Uterus (tissue), 2 donors: ENCODE data around the gene EPS8L2.

Experiments used
- CTCF ChIP-seq, 4 experiments: fragments of 200-600 bp in 2 of 4; fragments of 450-650 bp in 2 of 4; sonication (generic) in 2 of 4; IDR thresholded peaks; one replicate each; pipeline ENCODE4 v1.5.1; 2016 to 2019; ENCODE audit warnings: antibody characterized with exemption in 4 of 4, mild to moderate bottlenecking in 2 of 4, moderate library complexity in 1 of 4
- POLR2A ChIP-seq, 2 donors: fragments of 450-650 bp; IDR thresholded peaks; one replicate each; pipeline ENCODE4 v1.6.1; 2016; ENCODE audit warnings: antibody characterized with exemption in 2 of 2, mild to moderate bottlenecking in 1 of 2, moderate library complexity in 1 of 2

GRCh38 chr11:746289-747157 is 40.5 kb downstream of the EPS8L2 start:
- TF ChIP-seq CTCF (IDR thresholded peaks at IDR 0.05) (no peak), POLR2A (IDR thresholded peaks at IDR 0.05) (no peak)
